Activated CD4-positive, alpha-beta memory T cell treated with anti-CD3 and anti-CD28 coated beads for 36 hours (primary cell): ENCODE results near the gene RCCD1. TPM values are rescaled to one million over a fixed set of nuclear protein-coding genes. Genes with fewer than 3 reads are reported as not detected.

ENCODE experiments used
- CTCF ChIA-PET: fragments of 350-600 bp; sonication (Branson Sonifier 250); formaldehyde crosslinking; loops from one replicate; lab custom pipeline; 2021; ENCODE audit warnings: antibody characterized with exemption, inconsistent platforms; lab: Charles Lee
- POLR2A ChIA-PET: fragments of 350-600 bp; sonication (Branson Sonifier 250); formaldehyde crosslinking; loops from one replicate; lab custom pipeline; 2021; ENCODE audit warnings: antibody characterized with exemption; lab: Charles Lee
- DNase-seq: peaks from one replicate; pipeline ENCODE4 v3.0.0-alpha.2; 2020
- H3K27ac Mint-ChIP-seq: one replicate; pipeline ENCODE4 v1.8.0; 2021; ENCODE audit warnings: mixed read lengths
- H3K27me3 Mint-ChIP-seq: one replicate; pipeline ENCODE4 v1.8.0; 2021; ENCODE audit warnings: mixed read lengths
- H3K36me3 Mint-ChIP-seq: one replicate; pipeline ENCODE4 v1.8.0; 2021; ENCODE audit warnings: mixed read lengths
- H3K4me1 Mint-ChIP-seq: one replicate; pipeline ENCODE4 v1.8.0; 2021; ENCODE audit warnings: low read depth, mixed read lengths
- H3K4me3 Mint-ChIP-seq: one replicate; pipeline ENCODE4 v1.8.0; 2021; ENCODE audit warnings: mild to moderate bottlenecking, mixed read lengths
- H3K9me3 Mint-ChIP-seq: one replicate; pipeline ENCODE4 v1.8.0; 2021; ENCODE audit warnings: mixed read lengths
- intact Hi-C: fragments of 100-400 bp; cut with micrococcal nuclease; formaldehyde crosslinking; loops from one replicate; pipeline ENCODE4 v1.15.1; 2023
- total RNA-seq, 2 experiments: library from RNA; stranded (reverse); gene quantifications; one replicate each; pipeline ENCODE4 v1.2.3, GENCODE V29; 2021

The RCCD1 gene
- total RNA-seq, 2 experiments from 2014 or later = 39.9 to 41.4 TPM

GRCh38 chr15:90946538-90946937, 8.1 kb upstream of the RCCD1 start:
- H3K27ac Mint-ChIP-seq = no peak overlapping the region
- H3K36me3 Mint-ChIP-seq = peaks cover 36% of the 10 kb centered on the region
- no peaks in the 10 kb centered on the region for H3K4me1 Mint-ChIP-seq
- POLR2A ChIA-PET = no interaction called here
- CTCF ChIA-PET = interaction anchor here (3.3 kb wide), 1 partner anchor 13 kb away, joined by 24 read pairs; the partner anchor contains the start of genes HDDC3 and UNC45A
- DNase-seq = no peak
- intact Hi-C loops = no loop called here
- no peak overlapping the region for H3K4me3 Mint-ChIP-seq
- no peaks in the 10 kb centered on the region for H3K9me3 Mint-ChIP-seq
- H3K27me3 Mint-ChIP-seq = no peaks in the 10 kb centered on the region

- Mint-ChIP-seq H3K36me3 (peaks cover 38% of the 10 kb centered on the region), H3K9me3 (no peaks in the 10 kb centered on the region), H3K4me3 (no peak overlapping the region), H3K27me3 (no peaks in the 10 kb centered on the region), H3K27ac (no peak overlapping the region), H3K4me1 (no peaks in the 10 kb centered on the region)
- ChIA-PET CTCF (interaction anchor here (1.9 to 3.3 kb wide), 2 partner anchors 9 to 13 kb away, joined by 6 to 24 read pairs; partner anchors contain the start of genes HDDC3 and UNC45A), POLR2A (no interaction called here)
- DNase-seq = no peak
- intact Hi-C loops = no loop called here
Observed at GRCh38 chr15:90946941-90947576, 7.6 kb upstream of the RCCD1 start.

GRCh38 chr15:90947577-90948357, 6.9 kb upstream of the RCCD1 start:
- Mint-ChIP-seq H3K4me1 (no peaks in the 10 kb centered on the region), H3K27ac (no peak overlapping the region), H3K27me3 (no peaks in the 10 kb centered on the region), H3K4me3 (no peak overlapping the region), H3K36me3 (peaks cover 37% of the 10 kb centered on the region), H3K9me3 (no peaks in the 10 kb centered on the region)
- POLR2A ChIA-PET = interaction anchor here (0.6 to 1.1 kb wide), 2 partner anchors 10 to 48 kb away, joined by 3 to 5 read pairs; no protein-coding TSS in a partner anchor
- intact Hi-C loops = no loop called here
- DNase-seq = no peak
- CTCF ChIA-PET = interaction anchor here (1.9 to 3.3 kb wide), 2 partner anchors 9 to 14 kb away, joined by 6 to 24 read pairs; partner anchors contain the start of genes HDDC3 and UNC45A

- H3K4me1 Mint-ChIP-seq = no peaks in the 10 kb centered on the region
- POLR2A ChIA-PET = interaction anchor here (0.6 to 1.1 kb wide), 2 partner anchors 11 to 49 kb away, joined by 3 to 5 read pairs; no protein-coding TSS in a partner anchor
- no peaks in the 10 kb centered on the region for H3K9me3 Mint-ChIP-seq
Observed at GRCh38 chr15:90948506-90948905, 6.2 kb upstream of the RCCD1 start.

GRCh38 chr15:90949979-90950675, 4.6 kb upstream of the RCCD1 start:
- Mint-ChIP-seq H3K4me1 (peaks cover 4% of the 10 kb centered on the region), H3K4me3 (no peak overlapping the region), H3K36me3 (peaks cover 39% of the 10 kb centered on the region), H3K27ac (no peak overlapping the region), H3K27me3 (no peaks in the 10 kb centered on the region), H3K9me3 (no peaks in the 10 kb centered on the region)
- DNase-seq = no peak
- intact Hi-C loops = no loop called here
- ChIA-PET CTCF (no interaction called here), POLR2A (no interaction called here)

More at GRCh38 chr15:90948506-90948905, 6.2 kb upstream of the RCCD1 start:
- CTCF ChIA-PET = interaction anchor here (0.6 to 3.3 kb wide), 3 partner anchors 8 to 91 kb away, joined by 3 to 24 read pairs (median 6); partner anchors contain the start of genes HDDC3 and UNC45A
- no peak overlapping the region for H3K4me3 Mint-ChIP-seq
- intact Hi-C loops = no loop called here
- no peak overlapping the region for H3K27ac Mint-ChIP-seq
- DNase-seq = no peak
- H3K27me3 Mint-ChIP-seq = no peaks in the 10 kb centered on the region
- peaks cover 39% of the 10 kb centered on the region for H3K36me3 Mint-ChIP-seq

- ChIA-PET POLR2A (no interaction called here), CTCF (no interaction called here)
- H3K4me3 Mint-ChIP-seq = no peak overlapping the region
- peaks cover 4% of the 10 kb centered on the region for H3K4me1 Mint-ChIP-seq
- intact Hi-C loops = no loop called here
- no peaks in the 10 kb centered on the region for H3K27me3 Mint-ChIP-seq
- peaks cover 38% of the 10 kb centered on the region for H3K36me3 Mint-ChIP-seq
- H3K9me3 Mint-ChIP-seq = no peaks in the 10 kb centered on the region
- no peak overlapping the region for H3K27ac Mint-ChIP-seq
- DNase-seq = no peak
Observed at GRCh38 chr15:90950676-90951075, 4.0 kb upstream of the RCCD1 start.

GRCh38 chr15:90952901-90953677, 1.6 kb upstream of the RCCD1 start:
- DNase-seq = no peak
- no peaks in the 10 kb centered on the region for H3K9me3 Mint-ChIP-seq
- peaks cover 14% of the 10 kb centered on the region for H3K4me1 Mint-ChIP-seq
- no peak overlapping the region for H3K27ac Mint-ChIP-seq
- peaks cover 36% of the 10 kb centered on the region for H3K36me3 Mint-ChIP-seq
- ChIA-PET POLR2A (interaction anchor here (3.7 kb wide), 1 partner anchor 18 kb away, joined by 28 read pairs; the partner anchor contains the start of gene UNC45A), CTCF (interaction anchor here (7.7 kb wide), 1 partner anchor 21 kb away, joined by 106 read pairs; the partner anchor contains the start of genes HDDC3 and UNC45A)
- intact Hi-C loops = no loop called here
- no peak overlapping the region for H3K4me3 Mint-ChIP-seq
- no peaks in the 10 kb centered on the region for H3K27me3 Mint-ChIP-seq

GRCh38 chr15:90953947-90954711, 555 bp upstream of the RCCD1 start:
- Mint-ChIP-seq H3K27ac (peak overlapping the region; percentile 94), H3K9me3 (no peaks in the 10 kb centered on the region), H3K4me1 (peaks cover 14% of the 10 kb centered on the region), H3K27me3 (no peaks in the 10 kb centered on the region), H3K4me3 (peak overlapping the region; percentile 87), H3K36me3 (peaks cover 27% of the 10 kb centered on the region)
- ChIA-PET POLR2A (interaction anchor here (1.0 to 3.7 kb wide), 6 partner anchors 19 to 68 kb away, joined by 3 to 28 read pairs (median 8); partner anchors contain the start of genes MAN2A2, PRC1, UNC45A and VPS33B), CTCF (interaction anchor here (0.7 to 7.7 kb wide), 5 partner anchors 9 to 96 kb away, joined by 3 to 106 read pairs (median 6); partner anchors contain the start of genes HDDC3 and UNC45A)
- DNase-seq = no peak
- intact Hi-C loops = loop anchor here (2.0 kb wide), 2 partner anchors 41 to 51 kb away; partner anchors contain the start of genes MAN2A2 and PRC1

- peak overlapping the region; percentile 94 for H3K27ac Mint-ChIP-seq
- DNase-seq = peak; percentile 25
- ChIA-PET POLR2A (interaction anchor here (1.5 to 3.7 kb wide), 3 partner anchors 21 to 53 kb away, joined by 5 to 28 read pairs (median 17); partner anchors contain the start of genes MAN2A2, PRC1 and UNC45A), CTCF (interaction anchor here (0.9 to 7.7 kb wide), 20 partner anchors 8 to 686 kb away, joined by 3 to 106 read pairs (median 8); partner anchors contain the start of genes HDDC3, UNC45A and VPS33B)
- H3K4me3 Mint-ChIP-seq = peak overlapping the region; percentile 87
- no peaks in the 10 kb centered on the region for H3K9me3 Mint-ChIP-seq
- intact Hi-C loops = loop anchor here (1.0 to 2.0 kb wide), 7 partner anchors 20 to 315 kb away; partner anchors contain the start of genes MAN2A2, PRC1, UNC45A and VPS33B
- peaks cover 28% of the 10 kb centered on the region for H3K36me3 Mint-ChIP-seq
- no peaks in the 10 kb centered on the region for H3K27me3 Mint-ChIP-seq
- peaks cover 14% of the 10 kb centered on the region for H3K4me1 Mint-ChIP-seq
Observed at GRCh38 chr15:90955624-90956273, 1.1 kb downstream of the RCCD1 start.
